ENCODE data around the gene ANAPC7.
"Not testable (repeated sequence)": the region's sequence is repeated elsewhere in the genome, so short reads cannot be mapped to it uniquely, and the experiment has no call there.

The ANAPC7 gene

GRCh38 chr12:110373962-110374611, 29.4 kb downstream of the ANAPC7 start:
- no peak for DNase-seq (ENCODE audit: low spot score)

- no peak for DNase-seq (ENCODE audit: low spot score)
These were observed 30.1 kb downstream of the ANAPC7 start for GRCh38 chr12:110373425-110373824.

GRCh38 chr12:110373025-110373424, 30.5 kb downstream of the ANAPC7 start:
- no peak for DNase-seq (ENCODE audit: low spot score)

- DNase-seq (ENCODE audit: low spot score) = no peak
These were observed 31.5 kb downstream of the ANAPC7 start for GRCh38 chr12:110372056-110372425.

GRCh38 chr12:110371408-110372055, 32.0 kb downstream of the ANAPC7 start:
- DNase-seq (ENCODE audit: low spot score) = peak; percentile 88

GRCh38 chr12:110370732-110371231, 32.7 kb downstream of the ANAPC7 start:
- DNase-seq (ENCODE audit: low spot score) = peak; percentile 32

- DNase-seq (ENCODE audit: low spot score) = no peak
These were observed 33.5 kb downstream of the ANAPC7 start for GRCh38 chr12:110369992-110370391.

GRCh38 chr12:110367181-110367864, 36.2 kb downstream of the ANAPC7 start:
- DNase-seq (ENCODE audit: low spot score) = no peak

GRCh38 chr12:110366321-110367142, 37.0 kb downstream of the ANAPC7 start:
- no peak for DNase-seq (ENCODE audit: low spot score)

- no peak for DNase-seq (ENCODE audit: low spot score)
These were observed 37.8 kb downstream of the ANAPC7 start for GRCh38 chr12:110365489-110366320.

GRCh38 chr12:110361216-110361615, 42.3 kb downstream of the ANAPC7 start:
- DNase-seq (ENCODE audit: low spot score) = no peak

- not testable (repeated sequence) for DNase-seq (ENCODE audit: low spot score)
These were observed 45.0 kb downstream of the ANAPC7 start for GRCh38 chr12:110358384-110359097.

GRCh38 chr12:110355073-110355472, 48.4 kb downstream of the ANAPC7 start:
- DNase-seq (ENCODE audit: low spot score) = peak; percentile 69

- no peak for DNase-seq (ENCODE audit: low spot score)
These were observed 49.2 kb downstream of the ANAPC7 start for GRCh38 chr12:110354172-110354780.

- DNase-seq (ENCODE audit: low spot score) = no peak
These were observed 50.1 kb downstream of the ANAPC7 start for GRCh38 chr12:110353211-110353965.

GRCh38 chr12:110352401-110352800, 51.1 kb downstream of the ANAPC7 start:
- no peak for DNase-seq (ENCODE audit: low spot score)

- DNase-seq (ENCODE audit: low spot score) = no peak
These were observed 52.4 kb downstream of the ANAPC7 start for GRCh38 chr12:110351119-110351518.

- DNase-seq (ENCODE audit: low spot score) = no peak
These were observed 53.9 kb downstream of the ANAPC7 start for GRCh38 chr12:110349514-110350151.

GRCh38 chr12:110349096-110349495, 54.4 kb downstream of the ANAPC7 start:
- DNase-seq (ENCODE audit: low spot score) = no peak
